SK-N-SH treated with all-trans-retinoic acid at 6 μM for 48 hours (cell line): ENCODE measurements around the gene EPHA1.

Experiments
- BACH2 ChIP-seq: fragments of 250-450 bp; sonication (Bioruptor Pico); IDR thresholded peaks from 2 replicates; pipeline ENCODE4 v1.9.0; 2021; ENCODE audit warnings: mild to moderate bottlenecking, borderline replicate concordance
- CREB5 ChIP-seq: fragments of 250-450 bp; sonication (Bioruptor Pico); IDR thresholded peaks from 2 replicates; pipeline ENCODE4 v1.5.1; 2020; ENCODE audit warnings: low read depth, mild to moderate bottlenecking, moderate library complexity
- ESRRG ChIP-seq: fragments of 250-450 bp; sonication (Bioruptor Pico); IDR thresholded peaks from 2 replicates; pipeline ENCODE4 v1.6.1; 2021; ENCODE audit warnings: mild to moderate bottlenecking
- ISL1 ChIP-seq: fragments of 250-450 bp; sonication (Bioruptor Pico); IDR thresholded peaks from 2 replicates; pipeline ENCODE4 v2.1.2; 2022; ENCODE audit warnings: mild to moderate bottlenecking, moderate library complexity
- PATZ1 ChIP-seq: fragments of 250-450 bp; sonication (Bioruptor Pico); IDR thresholded peaks from 2 replicates; pipeline ENCODE4 v1.8.0; 2020; ENCODE audit warnings: mild to moderate bottlenecking, moderate library complexity, borderline replicate concordance
- RARB ChIP-seq: fragments of 250-450 bp; sonication (Bioruptor Pico); IDR thresholded peaks from 2 replicates; pipeline ENCODE4 v1.8.0; 2021; ENCODE audit warnings: mild to moderate bottlenecking, moderate library complexity
- ZNF70 ChIP-seq: fragments of 450-650 bp; formaldehyde crosslinking; IDR thresholded peaks from 2 replicates; pipeline ENCODE4 v1.5.0; 2020; ENCODE audit warnings: mild to moderate bottlenecking, moderate library complexity

GRCh38 chr7:143456992-143457793 is 48.5 kb upstream of the EPHA1 start:
- no peak for TF ChIP-seq BACH2 (CRISPR knock-in tag)
- no peak for TF ChIP-seq PATZ1 (CRISPR knock-in tag)
- no peak for TF ChIP-seq ESRRG
- TF ChIP-seq ZNF70: no peak
- TF ChIP-seq CREB5 (CRISPR knock-in tag): no peak
- TF ChIP-seq RARB: no peak
- no peak for TF ChIP-seq ISL1 (CRISPR knock-in tag)
